ENCODE results near the gene BPNT1. TPM values are rescaled to one million over a fixed set of nuclear protein-coding genes. Genes with fewer than 3 reads are reported as not detected.

Gene BPNT1
- total and polyA plus RNA-seq, 2 of the 13 experiments (the other 11 are each of a cell fraction or from before 2014, with no cell fraction given), result 35.2 to 43.9 TPM

- peak; percentile 31; the same call in 1 of the 2 replicates for TF ChIP-seq USF2 (IDR thresholded peaks at IDR 0.05; ENCODE audit: low read depth, low read length)
- TF ChIP-seq USF2 (CRISPR knock-in tag; IDR thresholded peaks at IDR 0.05; ENCODE audit: borderline replicate concordance), result peak; percentile 59; the same call in 1 of the 2 replicates
- TF ChIP-seq MAFG (CRISPR knock-in tag; IDR thresholded peaks at IDR 0.05), result no peak
- TF ChIP-seq HNRNPLL (IDR thresholded peaks at IDR 0.05; ENCODE audit: low read depth, low read length, poor library complexity, severe bottlenecking), result no peak
- no peak for TF ChIP-seq SRSF4 (IDR thresholded peaks at IDR 0.05; ENCODE audit: low read depth, low read length, poor library complexity, severe bottlenecking)
- peak; percentile 16; the same call in 1 of the 2 replicates for TF ChIP-seq RAD51 (IDR thresholded peaks at IDR 0.05; ENCODE audit: borderline replicate concordance)
- no peak for TF ChIP-seq ELF1 (CRISPR knock-in tag; IDR thresholded peaks at IDR 0.05)
- no peak for TF ChIP-seq SIN3B (IDR thresholded peaks at IDR 0.05; ENCODE audit: low read length)
- no peak for TF ChIP-seq SMC3 (IDR thresholded peaks at IDR 0.05; ENCODE audit: low read length)
- peak; percentile 81; the same call in 1 of the 2 replicates for TF ChIP-seq MEF2D (CRISPR knock-in tag; IDR thresholded peaks at IDR 0.05)
- TF ChIP-seq RFXAP (CRISPR knock-in tag; IDR thresholded peaks at IDR 0.05; ENCODE audit: borderline replicate concordance), result peak; percentile 63; the same call in 1 of the 2 replicates
- TF ChIP-seq ATAD3A (CRISPR knock-in tag; IDR thresholded peaks at IDR 0.05), result no peak
- no peak for TF ChIP-seq ZNF776 (CRISPR knock-in tag; IDR thresholded peaks at IDR 0.05)
- peak; percentile 64; the same call in 1 of the 2 replicates for TF ChIP-seq ZSCAN9 (CRISPR knock-in tag; IDR thresholded peaks at IDR 0.05; ENCODE audit: borderline replicate concordance)
- no peak for TF ChIP-seq ZFP36L2 (CRISPR knock-in tag; IDR thresholded peaks at IDR 0.05)
- TF ChIP-seq ZNF546 (CRISPR knock-in tag; conservative IDR thresholded peaks at IDR 0.05), result no peak
- no peak; the same call in 1 of the 2 replicates for TF ChIP-seq ZSCAN25 (CRISPR knock-in tag; IDR thresholded peaks at IDR 0.05)
- peak; percentile 55; the same call in 1 of the 2 replicates for TF ChIP-seq KLF6 (CRISPR knock-in tag; IDR thresholded peaks at IDR 0.05)
- TF ChIP-seq ZEB1 (IDR thresholded peaks at IDR 0.05; ENCODE audit: insufficient replicate concordance, low read depth), result peak; percentile 98
- TF ChIP-seq SRF (IDR thresholded peaks at IDR 0.05; ENCODE audit: low read depth, low read length), result no peak
- 0 out of 2 replicates have a peak, but pooled peaks have one; percentile 46 for TF ChIP-seq NCOA2 (CRISPR knock-in tag; IDR thresholded peaks at IDR 0.05)
- TF ChIP-seq ZBTB7A (CRISPR knock-in tag; IDR thresholded peaks at IDR 0.05), result no peak
- TF ChIP-seq, protein P1, sequence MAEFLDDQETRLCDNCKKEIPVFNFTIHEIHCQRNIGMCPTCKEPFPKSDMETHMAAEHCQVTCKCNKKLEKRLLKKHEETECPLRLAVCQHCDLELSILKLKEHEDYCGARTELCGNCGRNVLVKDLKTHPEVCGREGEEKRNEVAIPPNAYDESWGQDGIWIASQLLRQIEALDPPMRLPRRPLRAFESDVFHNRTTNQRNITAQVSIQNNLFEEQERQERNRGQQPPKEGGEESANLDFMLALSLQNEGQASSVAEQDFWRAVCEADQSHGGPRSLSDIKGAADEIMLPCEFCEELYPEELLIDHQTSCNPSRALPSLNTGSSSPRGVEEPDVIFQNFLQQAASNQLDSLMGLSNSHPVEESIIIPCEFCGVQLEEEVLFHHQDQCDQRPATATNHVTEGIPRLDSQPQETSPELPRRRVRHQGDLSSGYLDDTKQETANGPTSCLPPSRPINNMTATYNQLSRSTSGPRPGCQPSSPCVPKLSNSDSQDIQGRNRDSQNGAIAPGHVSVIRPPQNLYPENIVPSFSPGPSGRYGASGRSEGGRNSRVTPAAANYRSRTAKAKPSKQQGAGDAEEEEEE (CRISPR knock-in tag; IDR thresholded peaks at IDR 0.05; ENCODE audit: borderline replicate concordance), result no peak
- no peak for TF ChIP-seq ZNF20 (CRISPR knock-in tag; IDR thresholded peaks at IDR 0.05)
- no peak for TF ChIP-seq ZNF841 (CRISPR knock-in tag; IDR thresholded peaks at IDR 0.05; ENCODE audit: borderline replicate concordance)
- no peak for TF ChIP-seq FOXC1 (CRISPR knock-in tag; IDR thresholded peaks at IDR 0.05; ENCODE audit: borderline replicate concordance)
- peak; percentile 89 for TF ChIP-seq ZNF331 (CRISPR knock-in tag; IDR thresholded peaks at IDR 0.05)
- no peak for TF ChIP-seq ZNF703 (CRISPR knock-in tag; IDR thresholded peaks at IDR 0.05; ENCODE audit: borderline replicate concordance)
- TF ChIP-seq KDM6A (CRISPR knock-in tag; IDR thresholded peaks at IDR 0.05; ENCODE audit: low read depth), result no peak
Observed at GRCh38 chr1:220089650-220090556, at the start of gene BPNT1 (continued).

Measured in HepG2 (cell line).